ENCODE results near the gene NISCH. TPM values are rescaled to one million over a fixed set of nuclear protein-coding genes. Genes with fewer than 3 reads are reported as not detected.

NISCH gene
- total RNA-seq, 1 experiment from 2014 or later = 104 TPM

DNA sequence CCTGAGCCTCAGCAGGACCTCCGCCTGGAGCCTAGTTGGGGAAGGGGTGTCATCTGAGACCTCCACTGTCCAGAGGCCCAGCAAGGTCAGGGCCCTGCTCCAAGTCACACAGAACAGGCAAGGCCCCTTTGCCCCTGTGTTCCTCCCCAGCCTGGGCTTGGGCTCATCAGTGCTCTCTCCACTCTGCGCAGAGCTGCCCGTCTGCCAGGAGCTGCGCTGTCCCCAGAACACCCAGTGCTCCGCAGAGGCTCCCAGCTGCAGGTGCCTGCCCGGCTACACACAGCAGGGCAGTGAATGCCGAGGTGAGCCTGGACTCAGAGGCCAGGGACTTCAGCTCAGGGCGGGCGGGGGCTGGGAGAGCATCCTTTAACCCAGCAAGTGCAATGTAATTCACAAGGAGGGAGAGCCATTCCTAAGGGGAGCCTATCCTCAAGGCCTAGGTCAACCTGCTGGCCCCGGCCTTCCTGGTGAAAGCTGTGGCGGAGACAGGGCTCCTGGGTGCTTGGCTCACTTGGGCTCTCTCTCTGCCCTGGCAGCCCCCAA, 47.5 kb downstream of the NISCH start:
- Histone ChIP-seq H3K4me1 (ENCODE audit: insufficient read depth, low read length) (no peaks in the 10 kb centered on the region; the same call in 1 of the 2 replicates), H3T11ph (ENCODE audit: low read length) (no peak overlapping the region), H2BK15ac (ENCODE audit: low read depth, low read length) (no peak overlapping the region), H4K8ac (replicated peaks; ENCODE audit: insufficient read length, low read depth, low read length) (no peak overlapping the region), H2BK120ac (ENCODE audit: low read depth, low read length, poor library complexity, severe bottlenecking) (no peak overlapping the region), H4K20me1 (ENCODE audit: control insufficient read depth, insufficient read depth, insufficient read length) (no peaks in the 10 kb centered on the region), H2AFZ (ENCODE audit: low read length) (no peak overlapping the region), H3K4me2 (ENCODE audit: insufficient read depth, insufficient read length, low read length) (no peak overlapping the region), H3K9ac (ENCODE audit: extremely low read depth, insufficient read length, low read length) (no peak overlapping the region), H3K79me1 (ENCODE audit: insufficient read depth, low read depth, low read length, poor library complexity, severe bottlenecking) (no peaks in the 10 kb centered on the region), H3K23ac (ENCODE audit: insufficient read length, low read depth, low read length) (no peak overlapping the region), H3K18ac (ENCODE audit: insufficient read length, low read depth, low read length) (no peak overlapping the region), H3K23me2 (ENCODE audit: insufficient read length, low read depth, low read length, poor library complexity, severe bottlenecking) (no peaks in the 10 kb centered on the region), H4K5ac (ENCODE audit: insufficient read length, low read depth, low read length) (no peak overlapping the region), H3K79me2 (ENCODE audit: insufficient read depth, low read length) (no peaks in the 10 kb centered on the region), H3K14ac (ENCODE audit: insufficient read depth, low read length) (no peak overlapping the region), H3K9me3 (ENCODE audit: control insufficient read depth, low read depth, low read length) (no peaks in the 10 kb centered on the region), H3K56ac (ENCODE audit: insufficient read length, low read depth, low read length) (no peak overlapping the region), H4K91ac (ENCODE audit: insufficient read length, low read depth, low read length) (no peak overlapping the region), H3K27ac (ENCODE audit: insufficient read length, low read depth, low read length) (no peak overlapping the region), H3K4ac (ENCODE audit: low read depth, low read length) (no peak overlapping the region), H2AK5ac (ENCODE audit: insufficient read length, low read length) (no peak overlapping the region), H2BK5ac (ENCODE audit: insufficient read length, low read length) (no peak overlapping the region), H3K27me3 (ENCODE audit: insufficient read depth, low read length) (no peaks in the 10 kb centered on the region), H2BK12ac (ENCODE audit: insufficient read length, low read depth, low read length) (no peak overlapping the region), H2BK20ac (ENCODE audit: low read depth, low read length, poor library complexity, severe bottlenecking) (no peak overlapping the region)
- H3K36me3 Mint-ChIP-seq (ENCODE audit: insufficient read depth in 1 of 3, low read depth in 3 of 3) = no peaks in the 10 kb centered on the region
- TF ChIP-seq, protein P1, sequence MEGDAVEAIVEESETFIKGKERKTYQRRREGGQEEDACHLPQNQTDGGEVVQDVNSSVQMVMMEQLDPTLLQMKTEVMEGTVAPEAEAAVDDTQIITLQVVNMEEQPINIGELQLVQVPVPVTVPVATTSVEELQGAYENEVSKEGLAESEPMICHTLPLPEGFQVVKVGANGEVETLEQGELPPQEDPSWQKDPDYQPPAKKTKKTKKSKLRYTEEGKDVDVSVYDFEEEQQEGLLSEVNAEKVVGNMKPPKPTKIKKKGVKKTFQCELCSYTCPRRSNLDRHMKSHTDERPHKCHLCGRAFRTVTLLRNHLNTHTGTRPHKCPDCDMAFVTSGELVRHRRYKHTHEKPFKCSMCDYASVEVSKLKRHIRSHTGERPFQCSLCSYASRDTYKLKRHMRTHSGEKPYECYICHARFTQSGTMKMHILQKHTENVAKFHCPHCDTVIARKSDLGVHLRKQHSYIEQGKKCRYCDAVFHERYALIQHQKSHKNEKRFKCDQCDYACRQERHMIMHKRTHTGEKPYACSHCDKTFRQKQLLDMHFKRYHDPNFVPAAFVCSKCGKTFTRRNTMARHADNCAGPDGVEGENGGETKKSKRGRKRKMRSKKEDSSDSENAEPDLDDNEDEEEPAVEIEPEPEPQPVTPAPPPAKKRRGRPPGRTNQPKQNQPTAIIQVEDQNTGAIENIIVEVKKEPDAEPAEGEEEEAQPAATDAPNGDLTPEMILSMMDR (conservative IDR thresholded peaks at IDR 0.05) = no peak
- H3K9me3 Mint-ChIP-seq = no peaks in the 10 kb centered on the region
- WGBS (ENCODE audit: extremely low coverage, insufficient read length, low lambda C conversion rate) = no CpG with 5 or more reads among the region's 11 CpGs
- H3K27me3 Mint-ChIP-seq (ENCODE audit: low read depth) = no peaks in the 10 kb centered on the region; the same call in 1 of the 2 replicates
- no peak for DNase-seq
- peaks cover 14 to 27% of the 10 kb centered on the region in 2 experiments for H3K4me1 Mint-ChIP-seq
- no peak overlapping the region for H3K4me3 Mint-ChIP-seq
- no peak overlapping the region; a peak in 1 of 7 replicates for H3K27ac Mint-ChIP-seq

Measured in H9 (cell line).